Upper lobe of left lung (tissue), 6 donors: ENCODE measurements around the gene ARFGEF3. TPM values are rescaled to one million over a fixed set of nuclear protein-coding genes. Genes with fewer than 3 reads are reported as not detected.

Experiments
- ATAC-seq, 2 donors: fragments of 200-7000 bp; cut with Tn5 transposase; one replicate each; pipeline ENCODE4 v1.9.1; 2022; ENCODE audit warnings: mild to moderate bottlenecking in 2 of 2, moderate library complexity in 2 of 2; ENCODE audit not compliant: low FRiP score in 2 of 2
- DNase-seq, 2 donors: peaks; one replicate each; pipeline ENCODE4 v3.0.0-alpha.2; 2019 to 2020
- H3K27ac ChIP-seq, 4 donors: fragments of 200-600 bp; sonication (generic); one replicate each; pipeline ENCODE4 v1.5.1; 2016 to 2019
- H3K27me3 ChIP-seq, 4 donors: fragments of 200-600 bp; sonication (generic); one replicate each; pipeline ENCODE4 v1.5.1; 2017 to 2019
- H3K36me3 ChIP-seq, 4 donors: fragments of 200-600 bp; sonication (generic); one replicate each; pipeline ENCODE4 v1.5.1; 2016 to 2019
- H3K4me1 ChIP-seq, 4 donors: fragments of 200-600 bp; sonication (generic); one replicate each; pipeline ENCODE4 v1.5.1; 2018 to 2019
- H3K4me3 ChIP-seq, 4 donors: fragments of 200-600 bp; sonication (generic); one replicate each; pipeline ENCODE4 v1.5.1; 2017 to 2019; ENCODE audit warnings: mild to moderate bottlenecking in 2 of 4, moderate library complexity in 1 of 4
- H3K9me3 ChIP-seq, 4 donors: fragments of 200-600 bp; sonication (generic); one replicate each; pipeline ENCODE4 v1.5.1; 2018 to 2019
- CTCF ChIP-seq, 6 experiments: fragments of 450-650 bp in 4 of 6; fragments of 200-600 bp in 2 of 6; sonication (generic) in 2 of 6; IDR thresholded peaks; one replicate each; pipeline ENCODE4 v1.5.1; 2016 to 2019; ENCODE audit warnings: antibody characterized with exemption in 6 of 6
- EP300 ChIP-seq, 4 donors: sonication (generic); formaldehyde crosslinking; IDR thresholded peaks; one replicate each; pipeline ENCODE4 v1.5.1; 2017; ENCODE audit warnings: antibody characterized with exemption in 4 of 4, control low read depth in 2 of 4
- POLR2A ChIP-seq, 4 donors: fragments of 450-650 bp; IDR thresholded peaks; one replicate each; pipeline ENCODE4 v1.5.1; 2016 to 2017; ENCODE audit warnings: antibody characterized with exemption in 4 of 4, mild to moderate bottlenecking in 2 of 4
- POLR2AphosphoS5 ChIP-seq, 2 donors: sonication (generic); formaldehyde crosslinking; IDR thresholded peaks; one replicate each; pipeline ENCODE4 v1.5.1; 2017; ENCODE audit warnings: antibody characterized with exemption in 2 of 2
- WGBS, 2 donors: methylation state at CpG; one replicate each; pipeline ENCODE4 v1.1.5; 2017 to 2018; 5-methylcytosine and 5-hydroxymethylcytosine counted together
- total RNA-seq, 6 donors: library from RNA; depleted of rRNA in 4 of 6; stranded (reverse); fragments of >200 nt in 4 of 6; gene quantifications; one replicate each; pipeline versions ENCODE4 v1.1.0 to v1.2.1, GENCODE V29; 2016 to 2021
- donor health status: DM: no; HTN: no; CAD: no; lungs with moderate emphysema.
- donor health status: DM: no; HTN: yes; CAD: no; lungs with severe emphysema.

Gene ARFGEF3
- 10 to 100 TPM; 19.8 to 53.6 (median 30.5) TPM for total RNA-seq

GRCh38 chr6:138161338-138162110, at the start of gene ARFGEF3:
Gene ARFGEF3 (plus strand): TSS chr6:138161939. CDS start chr6:138162087, 148 bp downstream.
- TF ChIP-seq EP300 (IDR thresholded peaks at IDR 0.05) (no peak), POLR2A (IDR thresholded peaks at IDR 0.05) (peak in 1 of 4 donors; percentile 75), POLR2AphosphoS5 (IDR thresholded peaks at IDR 0.05) (no peak), CTCF (IDR thresholded peaks at IDR 0.05) (peak in 1 of 6 experiments; percentile 10)
- ATAC-seq = peak; percentile 72 to 86
- peaks cover 0 to 12% (median 1%) of the 10 kb centered on the region in 4 donors for H3K27me3 ChIP-seq

GRCh38 chr6:138113588-138114210, 48.0 kb upstream of the ARFGEF3 start:
- no peak overlapping the region for H3K4me3 ChIP-seq
- TF ChIP-seq POLR2AphosphoS5 (IDR thresholded peaks at IDR 0.05) (no peak), POLR2A (IDR thresholded peaks at IDR 0.05) (no peak), CTCF (IDR thresholded peaks at IDR 0.05) (no peak), EP300 (IDR thresholded peaks at IDR 0.05) (no peak)
- DNase-seq (no peak), ATAC-seq (no peak)
- no peaks in the 10 kb centered on the region for H3K27me3 ChIP-seq
- H3K36me3 ChIP-seq = no peaks in the 10 kb centered on the region
- WGBS, 2 donors = 61 to 88% methylated on average over 3 of the region's 3 CpGs
- no peak overlapping the region for H3K27ac ChIP-seq
- H3K4me1 ChIP-seq = no peaks in the 10 kb centered on the region
- no peaks in the 10 kb centered on the region for H3K9me3 ChIP-seq

More at GRCh38 chr6:138161338-138162110, at the start of gene ARFGEF3:
- peak; percentile 62 to 95 for DNase-seq
- Histone ChIP-seq H3K27ac (peak within 1 kb of the TSS; percentile 80 to 86 (median 86)), H3K4me1 (peaks cover 14 to 30% (median 16%) of the 10 kb centered on the region in 4 donors), H3K9me3 (no peaks in the 10 kb centered on the region), H3K36me3 (no peaks in the 10 kb centered on the region), H3K4me3 (peak within 1 kb of the TSS; percentile 37 to 78 (median 70))
- 0 to 2% methylated on average over 9 to 39 of the region's 93 CpGs for WGBS, 2 donors

- 38 to 42% methylated on average over 7 of the region's 7 CpGs for WGBS, 2 donors
These were observed 46.5 kb upstream of the ARFGEF3 start for GRCh38 chr6:138115201-138115600.

GRCh38 chr6:138115877-138116660, 45.7 kb upstream of the ARFGEF3 start:
- no peaks in the 10 kb centered on the region for H3K4me1 ChIP-seq
- H3K36me3 ChIP-seq = no peaks in the 10 kb centered on the region
- DNase-seq = peak in 1 of 2 donors; percentile 62
- no peak overlapping the region for H3K4me3 ChIP-seq
- TF ChIP-seq CTCF (IDR thresholded peaks at IDR 0.05) (peak; percentile 49 to 81 (median 68)), POLR2AphosphoS5 (IDR thresholded peaks at IDR 0.05) (no peak)
- H3K27ac ChIP-seq = no peak overlapping the region
- WGBS, 2 donors = 20 to 23% methylated on average over 13 of the region's 13 CpGs
- ATAC-seq = peak; percentile 85 to 91
- H3K27me3 ChIP-seq = no peaks in the 10 kb centered on the region
- H3K9me3 ChIP-seq = no peaks in the 10 kb centered on the region

More at GRCh38 chr6:138115201-138115600, 46.5 kb upstream of the ARFGEF3 start:
- no peak for TF ChIP-seq EP300 (IDR thresholded peaks at IDR 0.05)
- no peak for TF ChIP-seq CTCF (IDR thresholded peaks at IDR 0.05)
- no peak for TF ChIP-seq POLR2AphosphoS5 (IDR thresholded peaks at IDR 0.05)
- no peak for TF ChIP-seq POLR2A (IDR thresholded peaks at IDR 0.05)
- Histone ChIP-seq H3K4me1 (no peaks in the 10 kb centered on the region), H3K27me3 (no peaks in the 10 kb centered on the region), H3K9me3 (no peaks in the 10 kb centered on the region), H3K4me3 (no peak overlapping the region), H3K27ac (no peak overlapping the region), H3K36me3 (no peaks in the 10 kb centered on the region)
- ATAC-seq = no peak
- no peak for DNase-seq
